Measurements from ENCODE around the gene ARL3. TPM values are rescaled to one million over a fixed set of nuclear protein-coding genes. Genes with fewer than 3 reads are reported as not detected.

Gene ARL3
- polyA plus RNA-seq, 1 donor, result 31.5 TPM

DNA sequence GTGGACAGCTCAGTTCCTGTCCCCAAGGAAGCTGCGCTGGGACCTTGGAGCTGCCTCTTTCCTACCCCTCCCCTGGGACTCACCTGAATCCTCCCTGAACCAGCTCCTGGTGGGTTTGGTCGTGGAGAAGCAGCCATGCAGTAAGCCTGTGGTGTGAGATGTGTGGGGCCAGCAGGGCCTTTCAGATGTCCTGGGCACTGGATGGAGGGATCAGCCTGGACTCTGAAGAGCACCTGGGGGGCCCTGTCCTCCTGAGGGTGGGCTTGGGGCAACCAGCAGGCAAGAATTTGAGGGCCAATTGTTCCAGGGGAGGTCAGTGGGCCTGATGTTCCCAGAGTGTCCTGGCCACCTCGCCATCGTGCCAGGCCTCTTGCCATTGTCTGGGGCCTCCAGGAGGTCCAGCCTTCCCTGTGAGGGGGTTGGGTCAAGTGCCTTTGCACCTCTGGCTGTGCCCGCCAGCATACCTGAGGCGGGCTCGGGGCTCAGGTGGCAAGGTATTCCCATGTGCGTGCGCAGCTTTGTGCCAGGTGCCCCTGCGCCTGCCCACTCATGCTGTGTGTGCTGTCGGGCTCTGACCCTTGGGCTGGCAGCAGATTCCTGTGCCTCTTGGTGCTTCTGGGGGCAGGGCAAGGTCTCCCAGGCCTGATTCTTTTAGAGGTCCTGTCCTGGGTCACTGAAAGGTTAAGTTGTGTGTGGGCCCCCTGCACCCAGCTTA, 62.6 kb downstream of the ARL3 start:
- DNase-seq, result no peak

DNA sequence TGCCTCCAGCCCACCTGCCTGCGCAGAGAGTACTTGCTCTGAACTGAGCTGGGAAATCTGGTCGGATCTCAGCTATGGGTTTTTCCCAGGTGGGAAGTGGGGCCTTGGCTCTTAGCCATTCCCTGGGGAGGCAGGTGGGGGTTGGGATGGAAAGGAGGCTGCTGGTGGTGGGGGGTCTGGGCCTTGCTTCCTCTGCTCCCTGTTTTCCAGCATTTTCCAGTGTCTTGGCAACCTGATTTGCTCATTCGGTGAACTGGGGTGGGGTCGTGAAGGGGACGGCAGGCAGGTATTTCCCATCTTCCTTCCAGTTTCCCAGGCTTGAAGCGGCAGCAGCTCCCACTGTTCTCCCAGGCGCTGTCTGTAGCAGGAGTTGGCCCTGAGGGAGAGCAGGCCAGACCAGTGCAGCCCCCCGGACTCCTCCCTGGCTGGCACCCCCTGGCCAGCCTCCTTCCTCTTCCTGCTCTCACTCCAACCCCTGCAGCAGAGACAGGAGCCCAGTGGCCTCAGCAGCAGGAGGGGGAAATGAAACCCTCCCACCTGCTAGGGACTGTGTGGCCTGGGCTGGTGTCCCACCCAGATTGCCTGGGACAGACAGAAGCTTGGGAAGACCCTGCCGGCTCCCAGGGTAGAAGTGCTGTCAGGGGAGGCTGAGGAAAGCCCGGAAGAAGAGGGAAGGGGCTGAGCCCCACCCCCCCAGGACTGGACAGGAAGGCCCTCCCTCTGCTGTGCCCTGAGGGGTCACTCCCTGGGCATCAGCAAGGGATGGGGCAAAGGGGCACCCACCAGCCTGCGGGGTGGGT, 63.3 kb downstream of the ARL3 start:
- DNase-seq, result no peak

DNA sequence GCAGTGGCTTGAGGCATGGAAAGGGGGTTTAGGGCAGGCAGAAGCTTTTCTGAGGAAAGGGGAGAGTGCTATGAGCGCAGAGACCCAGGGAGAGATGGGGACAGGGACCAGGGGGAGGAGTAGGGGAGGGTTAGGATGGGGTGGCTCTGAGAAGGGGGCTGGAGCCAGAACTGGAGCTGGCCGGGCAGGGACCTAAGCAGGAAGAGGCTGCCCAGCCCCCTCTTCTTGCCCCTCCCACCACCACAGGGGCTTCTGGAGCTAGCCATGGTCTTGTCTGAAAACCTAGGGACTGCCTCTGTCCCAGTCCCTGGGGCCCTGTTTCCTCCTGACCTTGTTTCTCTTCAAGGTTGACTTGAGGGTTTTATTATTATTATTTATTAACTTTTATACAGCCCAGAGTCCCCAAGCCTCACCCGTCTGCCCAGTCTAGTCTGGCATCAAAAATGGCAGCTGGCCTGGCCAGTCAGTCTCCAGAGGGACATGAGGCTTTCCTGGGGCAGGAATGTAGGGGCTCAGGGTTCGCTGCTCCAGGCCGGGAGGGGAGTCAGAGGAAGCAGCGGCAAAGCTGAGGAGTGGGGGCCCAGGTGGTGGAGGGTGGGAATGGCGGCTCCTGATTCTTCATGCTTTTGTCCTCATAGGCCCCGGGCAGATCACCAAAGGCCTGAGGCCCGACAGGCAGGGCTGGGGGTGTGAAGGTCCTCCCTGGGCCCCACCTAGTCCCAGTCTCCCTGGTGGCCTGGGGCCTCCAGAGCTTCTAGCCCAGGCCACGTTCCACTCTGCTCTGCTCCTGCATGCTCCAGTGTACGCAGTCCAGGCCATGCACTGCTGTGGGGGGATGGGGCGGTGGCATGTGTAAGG, 64.2 kb downstream of the ARL3 start:
- no peak for DNase-seq

DNA sequence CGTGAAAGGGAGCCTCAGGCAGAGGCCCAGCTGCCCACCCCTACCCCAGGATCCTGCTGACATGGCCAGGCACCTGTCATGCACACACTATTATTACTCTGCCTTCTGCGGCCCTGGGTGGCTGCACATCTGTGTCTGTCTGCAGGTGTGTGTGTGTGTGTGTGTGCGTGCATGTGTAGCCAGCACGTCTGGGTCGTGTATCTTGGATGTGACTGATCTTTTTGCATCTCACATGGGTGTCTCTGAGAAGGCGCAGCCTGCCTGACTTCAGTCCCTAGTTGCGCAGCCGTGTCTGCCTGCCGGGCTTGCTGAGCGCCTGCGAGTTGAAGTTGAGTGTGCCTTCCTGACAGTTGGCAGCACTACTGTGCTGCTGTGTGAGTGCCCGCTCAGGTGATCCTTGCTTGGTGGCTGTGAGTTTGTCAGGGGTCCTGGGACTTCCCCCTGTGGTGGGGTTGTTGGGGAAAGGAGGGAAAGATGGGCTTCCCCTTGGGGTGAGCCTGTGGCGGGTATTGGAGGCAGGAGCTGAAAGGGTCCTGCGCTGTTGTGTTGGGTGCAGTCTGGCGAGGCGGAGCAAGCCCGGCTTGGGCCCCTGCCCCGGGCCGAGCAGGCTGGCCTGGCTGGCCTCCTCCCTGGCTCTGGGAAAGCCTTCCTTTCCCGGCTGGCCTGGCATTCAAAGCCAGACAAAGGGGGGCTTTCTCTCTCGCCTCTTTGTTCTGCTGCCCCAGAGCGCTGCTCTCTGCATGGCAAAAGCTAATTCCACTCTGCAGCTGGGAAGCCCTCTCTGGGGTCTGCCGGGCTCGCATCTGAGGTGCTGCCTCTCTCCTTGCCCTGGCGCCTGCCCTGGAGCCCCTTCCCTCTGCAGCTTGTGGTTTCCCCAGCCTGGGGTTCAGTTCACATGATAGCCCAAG, 65.1 kb downstream of the ARL3 start:
- DNase-seq, result no peak

DNA sequence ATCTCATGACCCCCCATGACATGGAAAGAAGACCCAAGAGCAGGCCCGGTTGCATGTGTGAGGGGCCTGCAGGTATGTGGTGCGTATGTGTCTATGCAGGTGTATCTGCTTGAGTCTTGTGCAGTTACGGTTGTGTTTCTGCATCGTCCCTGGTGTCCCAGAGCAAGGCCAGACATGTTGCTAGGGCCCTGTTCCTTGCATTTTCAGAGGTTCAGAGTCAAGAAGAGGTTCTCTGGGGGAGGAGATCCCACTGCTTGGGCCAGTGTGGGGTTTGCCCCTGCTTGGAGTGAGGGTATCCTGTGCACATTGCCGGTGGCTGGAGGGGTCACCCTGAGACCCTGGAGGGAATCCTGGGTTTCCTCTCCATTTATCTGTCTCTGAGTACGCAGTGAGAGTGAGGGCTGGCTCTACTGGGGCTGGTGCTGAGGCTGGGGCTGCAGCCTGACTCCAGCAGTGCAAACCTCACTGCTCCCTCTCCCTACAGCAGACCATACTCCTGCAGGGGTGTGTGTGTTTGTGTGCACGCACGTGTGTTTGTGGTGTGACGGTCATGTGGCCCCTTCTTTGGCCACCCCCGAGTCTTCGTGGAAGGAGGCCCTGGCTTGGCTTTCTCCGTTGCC, 65.8 kb downstream of the ARL3 start:
- no peak for DNase-seq

DNA sequence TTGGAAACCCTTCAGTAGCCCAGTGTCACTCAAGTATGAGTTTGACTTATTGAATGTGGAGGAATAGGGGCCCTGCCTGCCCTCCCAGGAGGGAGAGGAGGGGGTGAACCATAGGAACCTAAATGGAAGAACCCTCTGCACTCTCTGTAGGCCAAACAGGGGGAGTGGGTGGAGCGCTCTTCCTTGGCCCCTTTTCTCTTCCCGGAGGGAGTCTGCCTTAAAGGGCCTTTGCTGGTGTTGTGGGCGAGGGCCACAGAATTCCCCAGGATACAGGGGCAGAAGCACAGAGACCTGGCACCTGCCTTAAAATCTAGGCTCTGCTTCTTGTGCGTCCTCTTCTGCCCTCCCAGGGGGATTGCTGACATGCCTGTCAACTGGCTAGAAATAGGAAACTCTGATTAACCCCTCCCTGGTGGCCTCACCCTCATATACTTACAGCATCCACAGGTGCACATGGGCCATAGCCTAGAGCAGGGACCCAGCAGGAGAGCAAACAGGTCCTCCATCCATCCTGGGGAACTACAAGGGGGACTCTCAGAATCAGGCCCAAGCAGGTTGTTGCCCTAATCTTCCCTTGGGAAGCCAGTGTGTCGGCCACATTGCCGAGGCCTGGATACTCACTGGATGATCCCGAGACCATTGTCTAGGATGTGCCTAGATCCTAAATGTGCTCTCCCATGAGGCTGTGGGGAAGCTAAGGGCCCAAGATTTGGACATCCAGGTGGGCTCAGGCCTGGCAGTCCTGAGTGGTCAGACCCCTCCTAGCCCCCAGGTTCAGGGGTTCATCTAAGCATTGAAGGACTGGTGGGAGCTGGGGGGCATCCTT, 66.5 kb downstream of the ARL3 start:
- no peak for DNase-seq

DNA sequence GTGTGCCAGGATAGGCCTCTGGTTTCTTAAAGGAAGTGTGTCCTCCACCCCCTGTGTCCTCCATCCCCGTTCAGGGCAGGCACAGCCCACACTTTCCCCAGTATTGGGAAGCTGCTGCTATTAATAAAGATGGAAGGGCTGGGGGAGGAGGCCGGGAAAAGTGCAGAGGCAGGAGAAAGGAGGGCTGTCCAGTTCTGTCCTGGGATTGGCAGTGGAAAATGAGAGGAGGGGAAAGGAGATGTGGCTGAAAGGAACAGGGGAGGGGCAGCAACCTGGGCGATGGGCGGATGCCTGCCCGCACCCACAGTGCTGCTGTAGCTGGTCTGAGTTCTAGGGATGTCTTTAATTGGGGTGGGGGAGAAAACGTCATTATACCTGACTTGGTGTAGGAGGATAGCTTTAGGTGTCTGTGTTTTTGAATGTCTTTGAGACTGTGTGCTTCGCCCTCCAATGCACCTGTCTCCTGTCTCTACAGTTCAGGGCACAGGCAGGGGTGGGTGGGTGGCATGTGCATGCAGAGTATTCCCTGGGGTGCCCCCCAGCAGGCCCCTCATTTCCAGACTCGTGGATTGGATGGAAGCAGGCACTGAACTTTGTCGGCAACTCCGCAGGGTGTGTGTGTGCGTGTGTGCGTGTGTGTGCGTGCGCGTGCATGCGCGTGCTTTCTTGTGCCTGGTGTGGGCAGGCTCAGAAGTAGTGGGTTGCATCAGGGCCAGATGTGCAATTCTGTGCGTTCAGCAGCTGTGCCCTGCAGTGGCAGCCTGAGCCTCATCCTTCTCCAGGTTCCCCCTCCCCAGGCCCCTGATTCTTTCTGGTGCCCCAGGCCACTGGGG, 67.4 kb downstream of the ARL3 start:
- DNase-seq, result no peak

DNA sequence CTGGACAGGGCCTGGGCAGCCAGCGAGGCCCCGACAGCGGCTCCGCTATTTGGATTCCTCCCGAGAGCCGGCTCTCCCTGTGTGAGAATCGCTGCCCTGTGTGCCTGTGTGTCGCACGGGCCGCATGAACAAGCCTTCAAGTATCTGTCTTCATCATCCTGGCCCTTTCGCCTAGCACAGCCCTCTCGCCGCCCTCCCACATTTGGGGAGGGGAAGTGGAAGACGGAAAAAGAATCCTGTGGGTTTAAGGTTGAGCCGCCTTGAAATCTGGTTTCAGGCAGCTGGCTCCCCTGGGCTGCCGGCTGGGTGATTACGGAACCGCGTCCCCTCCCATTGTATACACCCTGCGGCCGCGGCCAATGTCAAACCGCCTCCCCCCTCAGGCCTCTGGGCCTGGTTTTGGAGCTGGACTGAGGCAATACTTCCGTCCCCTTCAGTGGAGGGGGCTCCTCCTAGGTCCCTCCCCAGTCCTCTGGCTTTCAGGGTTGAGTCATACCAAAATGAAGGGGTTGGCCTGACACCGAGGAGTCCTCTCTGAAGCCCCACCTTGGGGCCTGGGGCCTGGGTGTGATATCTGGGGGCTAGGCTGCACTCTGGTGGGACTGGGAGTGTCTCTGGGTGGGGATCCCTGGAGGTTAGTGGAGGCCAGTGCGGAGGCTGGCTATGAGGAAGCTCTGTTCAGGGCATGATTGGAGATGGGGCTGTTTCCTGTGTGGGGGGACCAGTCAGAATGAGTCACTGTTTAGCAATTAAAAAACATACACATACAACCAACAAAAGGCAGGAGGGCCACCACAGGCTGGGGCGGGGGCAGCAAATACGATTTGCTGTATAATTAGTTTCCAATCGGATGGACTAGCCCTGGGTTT, 68.2 kb downstream of the ARL3 start:
- DNase-seq, result peak; percentile 67

DNA sequence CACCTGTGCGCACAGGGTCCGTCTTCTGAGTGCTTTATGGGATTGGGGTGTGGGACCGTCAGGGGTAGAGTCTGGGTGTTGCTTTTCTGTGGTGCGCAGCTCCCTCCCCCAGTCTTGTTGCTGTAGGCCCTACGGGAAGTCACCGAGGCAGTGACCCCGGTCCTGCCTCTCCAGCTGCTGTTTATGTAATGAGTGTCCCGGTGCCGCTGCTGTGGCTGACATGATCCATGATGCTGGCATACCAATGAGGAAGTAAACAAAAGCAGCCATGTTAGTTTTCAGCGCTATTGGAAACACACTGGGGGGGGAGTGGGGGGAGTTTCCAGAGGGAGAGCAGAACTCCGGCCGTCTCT, 68.8 kb downstream of the ARL3 start:
- peak; percentile 75 for DNase-seq

DNA sequence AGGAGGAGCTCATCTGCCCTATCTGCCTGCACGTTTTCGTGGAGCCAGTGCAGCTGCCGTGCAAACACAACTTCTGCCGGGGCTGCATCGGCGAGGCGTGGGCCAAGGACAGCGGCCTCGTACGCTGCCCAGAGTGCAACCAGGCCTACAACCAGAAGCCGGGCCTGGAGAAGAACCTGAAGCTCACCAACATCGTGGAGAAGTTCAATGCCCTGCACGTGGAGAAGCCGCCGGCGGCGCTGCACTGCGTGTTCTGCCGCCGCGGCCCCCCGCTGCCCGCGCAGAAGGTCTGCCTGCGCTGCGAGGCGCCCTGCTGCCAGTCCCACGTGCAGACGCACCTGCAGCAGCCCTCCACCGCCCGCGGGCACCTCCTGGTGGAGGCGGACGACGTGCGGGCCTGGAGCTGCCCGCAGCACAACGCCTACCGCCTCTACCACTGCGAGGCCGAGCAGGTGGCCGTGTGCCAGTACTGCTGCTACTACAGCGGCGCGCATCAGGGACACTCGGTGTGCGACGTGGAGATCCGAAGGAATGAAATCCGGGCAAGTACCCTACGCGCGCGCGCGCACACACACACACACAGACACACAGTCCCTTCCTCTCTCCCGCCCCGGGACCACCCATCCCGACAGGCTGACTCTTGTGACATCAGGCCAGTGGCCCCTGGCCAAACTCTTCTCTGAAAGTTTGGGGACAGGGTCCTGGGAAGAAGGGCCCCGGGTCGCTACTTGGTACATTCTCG, 69.4 kb downstream of the ARL3 start:
- DNase-seq, result no peak

DNA sequence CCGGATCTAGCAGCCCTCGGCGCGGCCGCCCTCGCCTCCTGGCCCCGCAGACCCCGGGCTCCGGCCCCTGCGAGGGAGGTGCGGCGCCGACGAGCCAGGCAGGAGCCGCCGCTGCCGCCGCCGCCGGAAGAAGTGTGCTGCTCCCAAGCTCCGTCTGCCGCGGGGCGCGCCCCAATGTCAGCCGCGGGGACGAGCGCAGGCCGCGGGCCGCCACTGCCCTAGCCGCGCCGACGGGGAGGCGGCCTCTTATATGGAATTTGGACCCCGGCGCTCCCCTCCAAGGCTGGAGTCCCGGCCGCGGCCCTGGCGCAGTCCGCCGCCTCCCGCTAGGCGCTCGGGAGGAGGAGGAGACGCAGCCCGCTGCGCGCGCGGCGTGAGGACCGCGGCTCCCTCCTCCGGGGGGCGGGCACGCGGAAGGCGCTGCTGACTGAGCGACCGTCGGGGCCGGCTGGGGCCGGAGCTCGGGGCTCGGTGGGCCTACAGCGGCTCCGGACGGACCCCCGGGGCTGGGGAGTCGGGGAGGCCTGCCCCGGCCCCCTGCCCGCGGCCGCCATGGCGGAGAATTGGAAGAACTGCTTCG, 70.0 kb downstream of the ARL3 start, which contains the start of gene TRIM8:
TSS of gene TRIM8 (plus strand) at position 414 of the 580 bp plus-strand sequence. CDS start at position 553, 139 bp downstream.
- DNase-seq, result no peak

DNA sequence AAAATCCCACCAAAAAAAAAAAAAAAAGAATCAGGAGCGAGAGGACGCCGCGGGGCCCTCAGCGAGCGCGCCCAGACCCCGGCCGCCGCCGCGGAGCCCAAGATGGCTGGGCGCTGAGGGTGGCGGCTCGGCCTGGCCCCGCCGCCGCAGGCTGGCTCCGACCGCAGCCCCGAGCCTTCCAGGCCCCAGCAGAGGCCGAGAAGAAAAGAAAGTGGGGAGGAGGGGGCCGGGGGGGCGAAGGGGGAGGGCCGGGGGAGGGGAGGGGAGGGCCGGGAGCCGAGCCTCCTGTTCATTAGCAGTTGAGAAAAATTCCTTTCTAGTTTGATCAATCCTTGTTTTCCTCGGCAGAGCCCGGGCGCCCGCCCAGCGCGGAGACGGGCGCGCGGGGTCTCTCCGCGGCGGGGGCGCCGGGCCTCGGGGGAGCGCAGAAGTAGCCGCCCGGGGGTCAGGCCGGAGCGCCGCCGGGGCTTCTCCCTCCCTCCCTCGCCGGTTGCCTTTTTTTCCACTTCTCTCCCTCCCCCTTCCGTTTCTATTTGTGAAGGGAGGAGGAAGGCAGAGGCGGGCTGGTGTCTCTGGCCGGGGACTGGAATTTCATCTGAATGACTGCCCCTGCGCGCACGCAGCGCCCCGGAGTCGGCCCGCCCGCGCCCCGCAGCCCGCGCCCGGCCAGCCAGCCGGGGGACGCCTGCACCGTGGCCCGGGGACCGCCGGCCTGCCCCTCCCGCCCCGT, 70.7 kb downstream of the ARL3 start:
- DNase-seq, result peak; percentile 60

DNA sequence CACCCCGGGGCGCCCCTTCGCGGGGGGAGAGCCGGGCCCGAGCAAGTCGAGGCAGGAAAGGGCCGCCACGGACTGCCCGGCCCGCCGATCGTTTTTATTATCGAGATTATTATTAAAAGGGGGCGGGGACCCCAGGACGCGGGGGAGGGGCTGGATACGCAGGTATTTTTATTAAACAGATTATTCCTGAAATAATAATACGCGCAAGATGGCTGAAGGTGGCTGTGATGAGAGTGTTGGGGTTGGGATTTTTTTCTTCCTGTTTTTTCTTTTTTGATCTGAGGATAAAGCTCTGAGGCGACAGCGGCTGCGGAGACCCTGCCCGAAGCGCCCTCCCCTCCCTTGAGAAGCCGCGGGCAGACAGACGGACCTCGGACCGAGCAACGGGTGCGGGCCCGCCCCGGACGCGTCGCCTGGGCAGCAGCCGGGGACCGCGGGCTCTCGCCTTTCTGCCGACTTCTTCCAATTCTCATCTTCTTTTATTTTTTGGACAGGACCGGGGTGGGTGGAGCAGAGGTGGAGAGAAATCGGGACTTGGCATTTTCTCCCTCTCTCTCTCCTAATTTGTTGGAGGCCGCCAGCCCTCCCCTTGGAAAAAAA, 71.4 kb downstream of the ARL3 start:
- no peak for DNase-seq

DNA sequence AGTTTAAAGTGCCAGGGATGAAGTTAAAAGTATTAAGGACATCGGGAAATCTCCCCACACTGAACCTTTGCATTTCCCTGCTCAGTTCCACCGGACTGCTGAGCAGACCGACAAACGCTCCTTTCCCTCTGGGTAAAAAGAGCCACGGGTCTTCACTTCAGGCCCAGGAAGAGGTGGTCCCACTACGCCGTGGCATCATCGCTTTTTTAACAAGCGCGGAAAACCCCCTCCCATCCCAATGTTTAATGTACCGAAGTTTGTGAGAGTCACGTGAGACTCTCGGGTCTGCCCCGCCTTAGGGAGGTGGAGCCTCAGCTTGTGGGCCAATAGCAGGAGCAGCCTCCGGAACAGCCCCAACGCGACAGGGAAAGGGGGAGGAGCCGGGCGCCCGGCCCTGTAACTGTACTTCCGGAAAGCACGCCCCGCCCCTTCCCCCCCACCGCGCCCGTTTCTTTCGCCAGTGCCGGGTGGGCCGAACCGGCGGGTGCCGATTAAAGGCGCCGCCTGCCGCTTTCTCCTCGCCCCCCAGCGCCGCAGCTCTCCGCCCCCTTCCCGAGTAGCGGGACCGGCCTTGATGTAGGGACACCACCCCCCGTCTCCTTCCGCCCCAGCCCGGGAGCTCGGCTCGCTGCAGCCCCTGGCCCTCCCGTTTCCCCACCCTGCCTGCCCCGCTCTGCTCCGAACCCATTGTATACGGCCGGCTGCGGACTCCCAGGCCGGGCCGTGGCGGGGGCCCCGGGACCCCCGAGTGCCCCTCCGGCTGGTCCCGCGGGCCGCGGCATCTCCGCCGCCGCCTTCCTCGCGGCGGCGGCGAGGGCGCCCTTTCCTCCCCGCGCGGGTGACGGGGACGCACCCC, 72.1 kb downstream of the ARL3 start:
- DNase-seq, result peak; percentile 99

DNA sequence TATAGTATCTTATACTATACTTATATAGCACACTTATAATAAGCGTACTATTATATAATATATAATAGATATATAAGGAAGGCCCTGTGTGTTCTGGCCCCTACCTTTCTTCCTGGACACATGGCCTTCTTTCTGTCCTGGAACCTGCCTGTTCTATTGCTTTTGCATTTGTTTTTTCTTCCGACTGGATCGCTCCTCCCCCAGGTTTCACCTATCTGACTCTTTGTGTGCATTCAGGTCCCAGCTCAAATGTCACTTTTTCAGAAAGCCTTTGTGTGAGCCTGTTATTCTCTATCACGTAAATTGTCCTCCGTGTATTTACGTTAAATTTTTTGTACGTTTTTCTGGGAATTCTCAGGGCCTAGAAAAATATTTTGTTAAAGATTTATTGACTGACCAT, 72.8 kb downstream of the ARL3 start:
- DNase-seq, result no peak

Measured in left kidney (tissue), 2 donors.